Lower leg skin (tissue), 4 donors: ENCODE data around the gene EDEM2. TPM values are rescaled to one million over a fixed set of nuclear protein-coding genes. Genes with fewer than 3 reads are reported as not detected.
"Not testable (repeated sequence)": the region's sequence is repeated elsewhere in the genome, so short reads cannot be mapped to it uniquely, and the experiment has no call there.

Source experiments
- DNase-seq, 2 donors: peaks; one replicate each; pipeline ENCODE4 v3.0.0-alpha.2; 2019; ENCODE audit warnings: low spot score in 2 of 2
- H3K4me3 ChIP-seq: fragments of 200-600 bp; sonication (generic); 2 replicates; pipeline ENCODE4 v1.5.1; 2017; ENCODE audit warnings: mild to moderate bottlenecking, low read depth; ENCODE audit not compliant: poor library complexity, severe bottlenecking
- POLR2A ChIP-seq, 2 donors: fragments of 450-650 bp; IDR thresholded peaks; one replicate each; pipeline ENCODE4 v1.6.1; 2016 to 2017; ENCODE audit warnings: antibody characterized with exemption in 2 of 2, mild to moderate bottlenecking in 1 of 2, moderate library complexity in 1 of 2
- WGBS, 2 donors: methylation state at CpG; one replicate each; pipeline ENCODE4 v1.1.5; 2018; 5-methylcytosine and 5-hydroxymethylcytosine counted together
- intact Hi-C: fragments of 100-400 bp; cut with DNase I; formaldehyde crosslinking; loops from one replicate; pipeline ENCODE4 v1.15.0; 2023; ENCODE audit warnings: low total_unique reads
- total RNA-seq, 4 donors: library from RNA; depleted of rRNA; stranded (reverse); fragments of >200 nt; gene quantifications; one replicate each; pipeline ENCODE4 v1.1.0, GENCODE V29; 2016
- TF ChIP-seq, protein P1 (sequence below), 3 donors: fragments of 450-650 bp; IDR thresholded peaks; one replicate each; pipeline ENCODE4 v1.5.1; 2016; ENCODE audit warnings: antibody characterized with exemption in 3 of 3, mild to moderate bottlenecking in 3 of 3, moderate library complexity in 2 of 3

The EDEM2 gene
- total RNA-seq, 4 donors from 2014 or later: 8.8 to 18.7 (median 16.6) TPM

GRCh38 chr20:35085477-35086225, 61.5 kb downstream of the EDEM2 start:
- WGBS, 2 donors: 95 to 96% methylated on average over 11 of the region's 11 CpGs
- DNase-seq: no peak
- no peak for TF ChIP-seq POLR2A (IDR thresholded peaks at IDR 0.05)
- TF ChIP-seq, protein P1, sequence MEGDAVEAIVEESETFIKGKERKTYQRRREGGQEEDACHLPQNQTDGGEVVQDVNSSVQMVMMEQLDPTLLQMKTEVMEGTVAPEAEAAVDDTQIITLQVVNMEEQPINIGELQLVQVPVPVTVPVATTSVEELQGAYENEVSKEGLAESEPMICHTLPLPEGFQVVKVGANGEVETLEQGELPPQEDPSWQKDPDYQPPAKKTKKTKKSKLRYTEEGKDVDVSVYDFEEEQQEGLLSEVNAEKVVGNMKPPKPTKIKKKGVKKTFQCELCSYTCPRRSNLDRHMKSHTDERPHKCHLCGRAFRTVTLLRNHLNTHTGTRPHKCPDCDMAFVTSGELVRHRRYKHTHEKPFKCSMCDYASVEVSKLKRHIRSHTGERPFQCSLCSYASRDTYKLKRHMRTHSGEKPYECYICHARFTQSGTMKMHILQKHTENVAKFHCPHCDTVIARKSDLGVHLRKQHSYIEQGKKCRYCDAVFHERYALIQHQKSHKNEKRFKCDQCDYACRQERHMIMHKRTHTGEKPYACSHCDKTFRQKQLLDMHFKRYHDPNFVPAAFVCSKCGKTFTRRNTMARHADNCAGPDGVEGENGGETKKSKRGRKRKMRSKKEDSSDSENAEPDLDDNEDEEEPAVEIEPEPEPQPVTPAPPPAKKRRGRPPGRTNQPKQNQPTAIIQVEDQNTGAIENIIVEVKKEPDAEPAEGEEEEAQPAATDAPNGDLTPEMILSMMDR (IDR thresholded peaks at IDR 0.05): no peak
- intact Hi-C loops: no loop called here
- H3K4me3 ChIP-seq: no peak overlapping the region

GRCh38 chr20:35084998-35085397, 62.1 kb downstream of the EDEM2 start:
- TF ChIP-seq POLR2A (IDR thresholded peaks at IDR 0.05): no peak
- TF ChIP-seq, protein P1 (IDR thresholded peaks at IDR 0.05): no peak
- intact Hi-C loops: no loop called here
- DNase-seq: no peak
- H3K4me3 ChIP-seq: no peak overlapping the region
- WGBS, 2 donors: 88 to 91% methylated on average over 3 of the region's 3 CpGs

- H3K4me3 ChIP-seq, DNase-seq, intact Hi-C loops: not testable (repeated sequence)
- WGBS, 2 donors: 75 to 86% methylated on average over 5 of the region's 5 CpGs
Observed at GRCh38 chr20:35080348-35080642, 66.8 kb downstream of the EDEM2 start.

DNA sequence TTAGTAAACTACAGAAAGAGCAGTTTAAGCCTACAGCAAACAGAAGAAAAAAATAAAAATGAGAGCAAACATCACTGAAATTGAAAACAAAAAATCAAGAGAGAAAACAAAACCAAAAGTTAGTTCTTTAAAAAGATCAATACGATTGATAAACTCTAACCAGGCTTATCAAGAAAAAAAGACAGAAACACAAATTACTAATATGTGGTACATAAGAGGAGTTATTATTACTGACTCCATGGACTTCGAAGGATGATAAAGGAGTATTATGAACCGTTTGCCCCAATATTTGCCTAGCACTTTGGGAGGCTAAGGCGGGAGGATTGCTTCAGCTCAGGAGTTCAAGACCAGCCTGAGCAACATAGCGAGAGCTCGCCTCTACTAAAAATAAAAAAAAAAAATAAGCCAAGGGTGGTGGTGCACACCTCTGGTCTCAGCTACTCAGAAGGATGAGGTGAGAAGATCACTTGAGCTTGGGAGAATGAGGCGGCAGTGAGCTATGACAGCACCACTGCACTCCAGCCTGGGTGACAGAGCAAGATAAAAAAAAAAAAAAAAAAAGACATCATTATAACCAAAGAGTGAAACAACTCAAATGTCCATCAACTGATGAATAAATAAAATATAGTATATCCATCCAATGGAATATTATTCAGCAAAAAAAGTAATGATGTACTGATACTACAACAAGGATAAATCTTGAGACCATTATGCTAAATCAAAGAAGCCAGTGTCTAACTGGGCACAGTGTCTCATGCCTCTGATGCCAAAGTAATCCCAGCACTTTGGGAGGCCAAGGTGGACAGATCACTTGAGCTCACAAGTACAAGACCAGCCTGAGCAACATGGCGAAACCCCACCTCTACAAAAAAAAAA, 67.4 kb downstream of the EDEM2 start:
- WGBS, 2 donors: 95 to 96% methylated on average over 8 of the region's 8 CpGs
- H3K4me3 ChIP-seq: no peak overlapping the region
- no peak for DNase-seq
- intact Hi-C loops: no loop called here
- TF ChIP-seq POLR2A (IDR thresholded peaks at IDR 0.05): no peak
- TF ChIP-seq, protein P1 (IDR thresholded peaks at IDR 0.05): no peak

DNA sequence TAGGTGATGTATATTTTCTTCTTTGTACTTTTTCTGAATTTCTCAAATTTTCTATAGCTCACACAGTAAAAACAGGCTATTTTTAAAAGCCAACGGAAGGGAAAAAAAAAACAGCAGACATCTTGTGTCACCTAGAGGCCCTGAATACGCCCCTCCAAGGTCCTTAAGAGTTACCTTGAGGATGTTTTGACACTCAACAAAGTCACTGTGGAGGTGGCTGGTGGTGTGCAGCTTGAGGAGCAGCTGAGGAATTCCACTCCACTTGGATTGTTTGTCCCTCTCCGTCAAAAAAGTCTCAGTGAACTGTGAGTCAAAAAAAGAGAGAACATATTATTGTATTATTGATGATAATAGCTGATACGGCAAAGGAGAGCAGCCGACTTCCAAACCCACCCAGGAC, 69.3 kb downstream of the EDEM2 start:
- WGBS, 2 donors: 94 to 98% methylated on average over 5 of the region's 5 CpGs
- TF ChIP-seq POLR2A (IDR thresholded peaks at IDR 0.05): no peak
- TF ChIP-seq, protein P1 (IDR thresholded peaks at IDR 0.05): no peak
- no peak for DNase-seq
- H3K4me3 ChIP-seq: no peak overlapping the region
- intact Hi-C loops: no loop called here

GRCh38 chr20:35077341-35077740, 69.8 kb downstream of the EDEM2 start:
- DNase-seq: no peak
- no peak overlapping the region for H3K4me3 ChIP-seq
- intact Hi-C loops: no loop called here
- TF ChIP-seq, protein P1 (IDR thresholded peaks at IDR 0.05): no peak
- TF ChIP-seq POLR2A (IDR thresholded peaks at IDR 0.05): no peak
- 89 to 93% methylated on average over 5 of the region's 5 CpGs for WGBS, 2 donors

- H3K4me3 ChIP-seq, intact Hi-C loops, DNase-seq: not testable (repeated sequence)
- WGBS, 2 donors: 92% methylated on average over 8 of the region's 8 CpGs
Observed at GRCh38 chr20:35071436-35072153, 75.5 kb downstream of the EDEM2 start.
